Measurements from ENCODE around the gene ITGA11. TPM values are rescaled to one million over a fixed set of nuclear protein-coding genes. Genes with fewer than 3 reads are reported as not detected.

The ITGA11 gene
- polyA plus RNA-seq, 1 of the 3 experiments (the other 2 are of a cell fraction), result 0.49 TPM

- no peak overlapping the region for H2AFZ ChIP-seq (ENCODE audit: low read depth)
- POLR2A ChIA-PET, result no interaction called here
These were observed 89.9 kb downstream of the ITGA11 start for GRCh38 chr15:68341760-68342725.

More at GRCh38 chr15:68341760-68342725, 89.9 kb downstream of the ITGA11 start:
- Histone ChIP-seq H3K27me3 (ENCODE audit: insufficient read depth) (no peaks in the 10 kb centered on the region), H3K9me3 (no peaks in the 10 kb centered on the region), H3K79me2 (ENCODE audit: insufficient read depth) (no peaks in the 10 kb centered on the region), H3K9ac (peak overlapping the region; percentile 32; the same call in 1 of the 2 replicates), H3K36me3 (replicated peaks in 1 of 2; ENCODE audit: control insufficient read depth in 1 of 2, insufficient read depth in 2 of 2, low read length in 1 of 2) (no peaks in the 10 kb centered on the region), H3K4me2 (peak overlapping the region; percentile 39; the same call in 1 of the 2 replicates), H3F3A (replicated peaks; ENCODE audit: insufficient read depth) (peaks cover 8% of the 10 kb centered on the region), H3K9me2 (no peaks in the 10 kb centered on the region), H3K27ac (ENCODE audit: low read depth in 2 of 2, low read length in 1 of 2) (peak overlapping the region in 1 of 2 experiments; percentile 69; a peak in 1 of 4 replicates), H4K20me1 (ENCODE audit: insufficient read depth) (no peaks in the 10 kb centered on the region), H3K4me1 (ENCODE audit: control insufficient read depth in 1 of 2, insufficient read depth in 2 of 2, low read depth in 1 of 2, low read length in 1 of 2) (peaks cover 2 to 8% of the 10 kb centered on the region in 2 experiments; a peak in 3 of 4 replicates), H3K4me3 (ENCODE audit: low read depth in 2 of 2, low read length in 1 of 2) (no peak overlapping the region)
- no peak for TF ChIP-seq RFX5 (IDR thresholded peaks at IDR 0.05; ENCODE audit: low read length)
- TF ChIP-seq TAF1 (IDR thresholded peaks at IDR 0.05; ENCODE audit: borderline replicate concordance, low read depth, low read length), result no peak
- TF ChIP-seq MXI1 (IDR thresholded peaks at IDR 0.05; ENCODE audit: low read depth, low read length), result no peak
- TF ChIP-seq NRF1 (IDR thresholded peaks at IDR 0.05; ENCODE audit: low read depth, low read length), result no peak
- no peak for TF ChIP-seq FOSL2 (IDR thresholded peaks at IDR 0.05; ENCODE audit: borderline replicate concordance, low read depth)
- TF ChIP-seq IRF3 (IDR thresholded peaks at IDR 0.05; ENCODE audit: low read depth, low read length), result no peak
- TF ChIP-seq TCF12 (IDR thresholded peaks at IDR 0.05), result no peak
- no peak for TF ChIP-seq GABPA (IDR thresholded peaks at IDR 0.05; ENCODE audit: low read depth)
- no peak for TF ChIP-seq YY1 (IDR thresholded peaks at IDR 0.05; ENCODE audit: low read depth)
- TF ChIP-seq FOXJ3 (CRISPR knock-in tag; IDR thresholded peaks at IDR 0.05), result no peak
- no peak for TF ChIP-seq RXRA (IDR thresholded peaks at IDR 0.05; ENCODE audit: borderline replicate concordance, low read depth)
- TF ChIP-seq EZH2phosphoT487 (IDR thresholded peaks at IDR 0.05; ENCODE audit: borderline replicate concordance, low read depth), result no peak
- no peak for TF ChIP-seq EP300 (IDR thresholded peaks at IDR 0.05; ENCODE audit: borderline replicate concordance in 1 of 2, low read depth in 1 of 2, low read length in 1 of 2)
- TF ChIP-seq USF1 (IDR thresholded peaks at IDR 0.05; ENCODE audit: borderline replicate concordance, low read depth), result no peak
- no peak for TF ChIP-seq SMC3 (IDR thresholded peaks at IDR 0.05; ENCODE audit: low read depth, low read length)
- 88% methylated on average over 11 of the region's 17 CpGs for WGBS (ENCODE audit: low lambda C conversion rate)
- CTCF ChIA-PET, result interaction anchor here (3.8 kb wide), 1 partner anchor 36 kb away, joined by 16 read pairs; no protein-coding TSS in a partner anchor
- no peak for DNase-seq

Data from SK-N-SH (cell line).